Neural progenitor cell (in vitro differentiated cells): ENCODE results near the gene QKI. TPM values are rescaled to one million over a fixed set of nuclear protein-coding genes. Genes with fewer than 3 reads are reported as not detected.
A peak's percentile ranks its signal among the peaks of the same experiment; 100 is the strongest.

Source experiments
- DNase-seq: peaks from one replicate; pipeline ENCODE4 v3.0.0-alpha.2; 2016; ENCODE audit warnings: low spot score
- H2AFZ ChIP-seq: fragments of 200-600 bp; sonication (generic); replicated peaks from 2 replicates; pipeline ENCODE4 v1.6.1; 2016; ENCODE audit warnings: antibody characterized with exemption
- H3F3A ChIP-seq: fragments of 200-600 bp; sonication (generic); 2 replicates; pipeline ENCODE4 v1.6.1; 2016; ENCODE audit warnings: antibody characterized with exemption, low read depth
- H3K27ac ChIP-seq: fragments of 200-600 bp; sonication (generic); 2 replicates; pipeline ENCODE4 v1.5.1; 2016; ENCODE audit warnings: mild to moderate bottlenecking
- H3K27me3 ChIP-seq: fragments of 200-600 bp; sonication (generic); 2 replicates; pipeline ENCODE4 v1.6.1; 2016; ENCODE audit warnings: mild to moderate bottlenecking, moderate library complexity
- H3K36me3 ChIP-seq: fragments of 200-600 bp; sonication (generic); 2 replicates; pipeline ENCODE4 v1.5.1; 2016
- H3K4me1 ChIP-seq: fragments of 200-600 bp; sonication (generic); 2 replicates; pipeline ENCODE4 v1.6.1; 2016; ENCODE audit warnings: mixed run types
- H3K4me2 ChIP-seq: fragments of 200-600 bp; sonication (generic); 2 replicates; pipeline ENCODE4 v1.6.1; 2016
- H3K4me3 ChIP-seq: fragments of 200-600 bp; sonication (generic); 2 replicates; pipeline ENCODE4 v1.5.1; 2016
- H3K79me2 ChIP-seq: fragments of 200-600 bp; sonication (generic); 2 replicates; pipeline ENCODE4 v1.6.1; 2016; ENCODE audit warnings: low read depth
- H3K9ac ChIP-seq: fragments of 200-600 bp; sonication (generic); 2 replicates; pipeline ENCODE4 v1.6.1; 2016
- H3K9me3 ChIP-seq: fragments of 200-600 bp; sonication (generic); 2 replicates; pipeline ENCODE4 v1.5.1; 2016; ENCODE audit warnings: low read depth
- H4K20me1 ChIP-seq: fragments of 200-600 bp; sonication (generic); 2 replicates; pipeline ENCODE4 v1.6.1; 2016; ENCODE audit warnings: low read depth
- H3K27ac Mint-ChIP-seq: 3 replicates; pipeline ENCODE4 v1.8.0; 2021; ENCODE audit warnings: mixed read lengths
- H3K27me3 Mint-ChIP-seq: 2 replicates; pipeline ENCODE4 v1.8.0; 2022; ENCODE audit warnings: low read depth, mild to moderate bottlenecking, inconsistent platforms, moderate library complexity, mixed read lengths; ENCODE audit not compliant: insufficient read depth
- H3K36me3 Mint-ChIP-seq: 3 replicates; pipeline ENCODE4 v1.8.0; 2021; ENCODE audit warnings: mixed read lengths
- H3K4me1 Mint-ChIP-seq: 3 replicates; pipeline ENCODE4 v1.8.0; 2021; ENCODE audit warnings: mixed read lengths
- H3K4me3 Mint-ChIP-seq: 3 replicates; pipeline ENCODE4 v1.8.0; 2021; ENCODE audit warnings: mild to moderate bottlenecking, moderate library complexity, mixed read lengths
- H3K9me3 Mint-ChIP-seq: 3 replicates; pipeline ENCODE4 v1.8.0; 2020; ENCODE audit warnings: mixed read lengths
- CTCF ChIP-seq: fragments of 200-600 bp; sonication (generic); IDR thresholded peaks from 2 replicates; pipeline ENCODE4 v1.5.1; 2017; ENCODE audit warnings: antibody characterized with exemption, mild to moderate bottlenecking
- EZH2 ChIP-seq: fragments of 200-600 bp; sonication (generic); IDR thresholded peaks from 2 replicates; pipeline ENCODE4 v1.6.1; 2017; ENCODE audit warnings: antibody characterized with exemption, mild to moderate bottlenecking, moderate library complexity
- EZH2phosphoT487 ChIP-seq: fragments of 200-600 bp; sonication (generic); IDR thresholded peaks from 2 replicates; pipeline ENCODE4 v1.6.1; 2017; ENCODE audit warnings: antibody characterized with exemption
- total RNA-seq: library from RNA; depleted of rRNA; stranded (reverse); fragments of >200 nt; gene quantifications from 2 replicates; pipeline ENCODE4 v1.2.3, GENCODE V29; 2015; ENCODE audit warnings: low replicate concordance

The QKI gene
- total RNA-seq, 1 donor from 2014 or later: 212 TPM

GRCh38 chr6:163416557-163417253 lies 2.2 kb downstream of the QKI start:
- Histone ChIP-seq H3K4me1 (peaks cover 39% of the 10 kb centered on the region), H3K9ac (peak overlapping the region; percentile 72), H3K79me2 (peaks cover 86% of the 10 kb centered on the region), H3K27me3 (no peaks in the 10 kb centered on the region), H3K27ac (no peak overlapping the region), H3F3A (peaks cover 3% of the 10 kb centered on the region), H4K20me1 (peaks cover 59% of the 10 kb centered on the region), H3K36me3 (no peaks in the 10 kb centered on the region), H2AFZ (no peak overlapping the region), H3K9me3 (no peaks in the 10 kb centered on the region), H3K4me2 (peak overlapping the region; percentile 96), H3K4me3 (peak overlapping the region; percentile 92)
- H3K36me3 Mint-ChIP-seq: peaks cover 11% of the 10 kb centered on the region
- peaks cover 32% of the 10 kb centered on the region for H3K4me1 Mint-ChIP-seq
- H3K4me3 Mint-ChIP-seq: peak overlapping the region; percentile 95
- H3K27me3 Mint-ChIP-seq: peaks cover 5% of the 10 kb centered on the region
- H3K27ac Mint-ChIP-seq: peak overlapping the region; percentile 96
- peaks cover 9% of the 10 kb centered on the region for H3K9me3 Mint-ChIP-seq
- DNase-seq: peak; percentile 70
- TF ChIP-seq EZH2 (no peak), CTCF (peak; percentile 80), EZH2phosphoT487 (no peak)

GRCh38 chr6:163417595-163417994 lies 3.1 kb downstream of the QKI start:
- Histone ChIP-seq H2AFZ (no peak overlapping the region), H3F3A (peaks cover 11% of the 10 kb centered on the region), H3K4me1 (peaks cover 43% of the 10 kb centered on the region), H4K20me1 (peaks cover 68% of the 10 kb centered on the region), H3K27me3 (no peaks in the 10 kb centered on the region), H3K9me3 (no peaks in the 10 kb centered on the region), H3K4me3 (peak overlapping the region; percentile 92), H3K79me2 (peaks cover 86% of the 10 kb centered on the region), H3K9ac (peak overlapping the region; percentile 10), H3K4me2 (peak overlapping the region; percentile 96), H3K36me3 (no peaks in the 10 kb centered on the region), H3K27ac (no peak overlapping the region)
- DNase-seq: no peak
- Mint-ChIP-seq H3K4me1 (peaks cover 30% of the 10 kb centered on the region), H3K36me3 (peaks cover 18% of the 10 kb centered on the region), H3K27ac (peak overlapping the region; percentile 20), H3K9me3 (peaks cover 15% of the 10 kb centered on the region), H3K4me3 (peak overlapping the region; percentile 95), H3K27me3 (peaks cover 5% of the 10 kb centered on the region)
- no peak for TF ChIP-seq EZH2phosphoT487

- no peaks in the 10 kb centered on the region for H3K36me3 ChIP-seq
- H3K27me3 ChIP-seq: no peaks in the 10 kb centered on the region
- peaks cover 86% of the 10 kb centered on the region for H3K79me2 ChIP-seq
- no peak for DNase-seq
- peaks cover 5% of the 10 kb centered on the region for H3K27me3 Mint-ChIP-seq
- H3K27ac Mint-ChIP-seq: peak overlapping the region; percentile 90
- H3K4me3 Mint-ChIP-seq: peak overlapping the region; percentile 84
- no peaks in the 10 kb centered on the region for H3K9me3 ChIP-seq
- peaks cover 11% of the 10 kb centered on the region for H3F3A ChIP-seq
- H3K9me3 Mint-ChIP-seq: peaks cover 19% of the 10 kb centered on the region
- peak overlapping the region; percentile 92 for H3K4me3 ChIP-seq
- H3K4me1 ChIP-seq: peaks cover 50% of the 10 kb centered on the region
- H3K27ac ChIP-seq: no peak overlapping the region
- H3K36me3 Mint-ChIP-seq: peaks cover 23% of the 10 kb centered on the region
- H2AFZ ChIP-seq: no peak overlapping the region
- peaks cover 77% of the 10 kb centered on the region for H4K20me1 ChIP-seq
- H3K9ac ChIP-seq: no peak overlapping the region
- peak overlapping the region; percentile 96 for H3K4me2 ChIP-seq
- TF ChIP-seq EZH2phosphoT487 (no peak), EZH2 (no peak)
- H3K4me1 Mint-ChIP-seq: peaks cover 30% of the 10 kb centered on the region
These were observed 4.0 kb downstream of the QKI start for GRCh38 chr6:163418311-163419029.

GRCh38 chr6:163419413-163420288 lies 5.1 kb downstream of the QKI start:
- peak overlapping the region; percentile 31 for H3K27ac Mint-ChIP-seq
- peaks cover 5% of the 10 kb centered on the region for H3K27me3 Mint-ChIP-seq
- Histone ChIP-seq H3F3A (peaks cover 8% of the 10 kb centered on the region), H4K20me1 (peaks cover 89% of the 10 kb centered on the region), H3K79me2 (peaks cover 97% of the 10 kb centered on the region), H3K27me3 (no peaks in the 10 kb centered on the region), H3K9ac (no peak overlapping the region), H3K27ac (no peak overlapping the region), H3K9me3 (no peaks in the 10 kb centered on the region), H3K4me2 (peak overlapping the region; percentile 96), H2AFZ (no peak overlapping the region), H3K36me3 (no peaks in the 10 kb centered on the region), H3K4me1 (peaks cover 50% of the 10 kb centered on the region), H3K4me3 (peak overlapping the region; percentile 92)
- peaks cover 27% of the 10 kb centered on the region for H3K9me3 Mint-ChIP-seq
- peak overlapping the region; percentile 84 for H3K4me3 Mint-ChIP-seq
- H3K4me1 Mint-ChIP-seq: peaks cover 32% of the 10 kb centered on the region
- TF ChIP-seq EZH2phosphoT487 (no peak), EZH2 (no peak), CTCF (no peak)
- peaks cover 31% of the 10 kb centered on the region for H3K36me3 Mint-ChIP-seq
- DNase-seq: no peak
